IMR-90 (cell line): ENCODE data around the gene TMEM61. TPM values are rescaled to one million over a fixed set of nuclear protein-coding genes. Genes with fewer than 3 reads are reported as not detected.

ENCODE experiments used
- ATAC-seq: fragments of 200-7000 bp; cut with Tn5 transposase; 2 replicates; pipeline ENCODE4 v1.9.1; 2020; ENCODE audit warnings: low read depth, mild to moderate bottlenecking, moderate library complexity
- BruUV-seq: library from RNA; stranded (reverse); fragments of 400-500 nt; replicated peaks from 2 replicates; lab custom pipeline; 2021; lab: Mats Ljungman, UMichigan
- CTCF ChIA-PET: fragments of 300-600 bp; formaldehyde crosslinking; extraction: SDS; loops from one replicate; lab custom pipeline; 2021; ENCODE audit warnings: antibody characterized with exemption; lab: Yijun Ruan, JAX
- POLR2A ChIA-PET: fragments of 300-600 bp; sonication (Branson Sonifier 250); formaldehyde crosslinking; loops from one replicate; lab custom pipeline; 2022; ENCODE audit warnings: antibody characterized with exemption; ENCODE audit not compliant: unreplicated experiment; lab: Charles Lee
- DNase-seq: peaks from one replicate; pipeline ENCODE4 v3.0.0; 2013
- H2AFZ ChIP-seq: replicated peaks from 2 replicates; pipeline ENCODE3; 2013; ENCODE audit warnings: low read length, mild to moderate bottlenecking; ENCODE audit not compliant: poor library complexity
- H2AK5ac ChIP-seq: 2 replicates; pipeline ENCODE4 v1.6.1; 2013; ENCODE audit warnings: low read depth, low read length, inconsistent platforms
- H2AK9ac ChIP-seq: replicated peaks from 2 replicates; pipeline ENCODE3; 2013; ENCODE audit warnings: mild to moderate bottlenecking, low read depth, low read length, moderate library complexity; ENCODE audit not compliant: poor library complexity
- H2BK120ac ChIP-seq: 2 replicates; pipeline ENCODE4 v1.6.1; 2013; ENCODE audit warnings: low read depth, low read length, inconsistent platforms
- H2BK15ac ChIP-seq: 3 replicates; pipeline ENCODE4 v1.6.1; 2013; ENCODE audit warnings: low read depth, low read length, inconsistent platforms
- H2BK20ac ChIP-seq: 2 replicates; pipeline ENCODE4 v1.6.1; 2013; ENCODE audit warnings: low read depth, mild to moderate bottlenecking, inconsistent platforms, low read length, moderate library complexity
- H2BK5ac ChIP-seq: 2 replicates; pipeline ENCODE4 v1.6.1; 2013; ENCODE audit warnings: mild to moderate bottlenecking, low read depth, low read length, inconsistent platforms; ENCODE audit not compliant: poor library complexity, severe bottlenecking
- H3K14ac ChIP-seq: replicated peaks from 2 replicates; pipeline ENCODE4 v1.6.1; 2013; ENCODE audit warnings: low read depth, low read length, inconsistent platforms
- H3K18ac ChIP-seq: 2 replicates; pipeline ENCODE4 v1.6.1; 2013; ENCODE audit warnings: low read depth, low read length, control low read depth
- H3K23ac ChIP-seq: 2 replicates; pipeline ENCODE4 v1.6.1; 2013; ENCODE audit warnings: low read depth, low read length, inconsistent platforms
- H3K27ac ChIP-seq: 2 replicates; pipeline ENCODE4 v1.5.1; 2013; ENCODE audit warnings: mild to moderate bottlenecking, control low read depth, low read length; ENCODE audit not compliant: insufficient read depth
- H3K27me3 ChIP-seq: 2 replicates; pipeline ENCODE4 v1.6.1; 2013; ENCODE audit warnings: low read length; ENCODE audit not compliant: control insufficient read depth, insufficient read depth
- H3K36me3 ChIP-seq: 2 replicates; pipeline ENCODE4 v1.6.1; 2013; ENCODE audit warnings: low read length, mixed read lengths; ENCODE audit not compliant: control insufficient read depth, insufficient read depth
- H3K4ac ChIP-seq: 2 replicates; pipeline ENCODE4 v1.6.1; 2013; ENCODE audit warnings: low read depth, low read length, inconsistent platforms
- H3K4me1 ChIP-seq: 2 replicates; pipeline ENCODE4 v1.6.1; 2013; ENCODE audit warnings: low read length, mixed read lengths; ENCODE audit not compliant: control insufficient read depth, insufficient read depth
- H3K4me2 ChIP-seq: 2 replicates; pipeline ENCODE4 v1.6.1; 2013; ENCODE audit warnings: low read depth, mild to moderate bottlenecking, control low read depth, low read length, moderate library complexity
- H3K4me3 ChIP-seq: 2 replicates; pipeline ENCODE4 v1.5.1; 2013; ENCODE audit warnings: low read depth, mild to moderate bottlenecking, control low read depth, low read length, moderate library complexity; ENCODE audit not compliant: insufficient read depth
- H3K56ac ChIP-seq: 2 replicates; pipeline ENCODE4 v1.6.1; 2013; ENCODE audit warnings: low read length, inconsistent platforms; ENCODE audit not compliant: insufficient read depth; ENCODE audit errors: extremely low read depth
- H3K79me1 ChIP-seq, 2 experiments: 2 replicates each; pipeline ENCODE4 v1.6.1; 2013; ENCODE audit warnings: low read length in 2 of 2, inconsistent platforms in 1 of 2, low read depth in 1 of 2
- H3K9ac ChIP-seq: 2 replicates; pipeline ENCODE4 v1.6.1; 2013; ENCODE audit warnings: low read depth, low read length, control low read depth
- H3K9me1 ChIP-seq: 2 replicates; pipeline ENCODE4 v1.6.1; 2013; ENCODE audit warnings: low read length, inconsistent platforms; ENCODE audit not compliant: insufficient read depth
- H3K9me3 ChIP-seq: 2 replicates; pipeline ENCODE4 v1.6.1; 2013; ENCODE audit warnings: low read length; ENCODE audit not compliant: control insufficient read depth, insufficient read depth
- H4K20me1 ChIP-seq: 2 replicates; pipeline ENCODE4 v1.6.1; 2013; ENCODE audit warnings: low read length, inconsistent platforms; ENCODE audit not compliant: insufficient read depth
- H4K5ac ChIP-seq: 2 replicates; pipeline ENCODE4 v1.6.1; 2013; ENCODE audit warnings: mild to moderate bottlenecking, low read depth, low read length, control low read depth
- H4K8ac ChIP-seq, 2 experiments: 2 replicates each; pipeline ENCODE4 v1.6.1; 2013; ENCODE audit warnings: low read depth in 2 of 2, low read length in 2 of 2, control low read depth in 1 of 2, inconsistent platforms in 1 of 2
- H4K91ac ChIP-seq: 2 replicates; pipeline ENCODE4 v1.6.1; 2013; ENCODE audit warnings: low read depth, low read length, inconsistent platforms; ENCODE audit not compliant: insufficient read depth
- BHLHE40 ChIP-seq: fragments of 150-350 bp; IDR thresholded peaks from 2 replicates; pipeline ENCODE4 v1.6.1; 2016; ENCODE audit warnings: mild to moderate bottlenecking, low read depth, low read length
- CEBPB ChIP-seq: IDR thresholded peaks from 2 replicates; pipeline ENCODE4 v1.6.1; 2012; ENCODE audit warnings: low read depth, low read length, improper control_type of control experiment
- CHD1 ChIP-seq: IDR thresholded peaks from 2 replicates; pipeline ENCODE4 v1.6.1; 2012; ENCODE audit warnings: low read depth, low read length, improper control_type of control experiment
- FOS ChIP-seq: fragments of 150-350 bp; IDR thresholded peaks from 2 replicates; pipeline ENCODE4 v1.6.1; 2016; ENCODE audit warnings: low read depth, low read length
- MAFK ChIP-seq: IDR thresholded peaks from 2 replicates; pipeline ENCODE4 v1.6.1; 2012; ENCODE audit warnings: low read depth, low read length, improper control_type of control experiment
- MAZ ChIP-seq: IDR thresholded peaks from 2 replicates; pipeline ENCODE4 v1.6.1; 2012; ENCODE audit warnings: low read depth, mild to moderate bottlenecking, low read length, improper control_type of control experiment, moderate library complexity, borderline replicate concordance
- MXI1 ChIP-seq: IDR thresholded peaks from 2 replicates; pipeline ENCODE4 v1.6.1; 2012; ENCODE audit warnings: low read depth, mild to moderate bottlenecking, low read length, moderate library complexity, borderline replicate concordance
- NFE2L2 ChIP-seq: fragments of 150-350 bp; IDR thresholded peaks from 2 replicates; pipeline ENCODE4 v1.6.1; 2016; ENCODE audit warnings: low read depth, mild to moderate bottlenecking, low read length
- POLR2A ChIP-seq: IDR thresholded peaks from 2 replicates; pipeline ENCODE4 v1.6.1; 2012; ENCODE audit warnings: mild to moderate bottlenecking, low read depth, low read length
- RAD21 ChIP-seq: IDR thresholded peaks from 2 replicates; pipeline ENCODE4 v1.6.1; 2012; ENCODE audit warnings: low read length, improper control_type of control experiment
- RCOR1 ChIP-seq: IDR thresholded peaks from 2 replicates; pipeline ENCODE4 v1.6.1; 2012; ENCODE audit warnings: mild to moderate bottlenecking, low read length, improper control_type of control experiment; ENCODE audit not compliant: insufficient replicate concordance
- RFX5 ChIP-seq: IDR thresholded peaks from 2 replicates; pipeline ENCODE4 v1.8.0; 2012; ENCODE audit warnings: low read depth, mild to moderate bottlenecking, low read length, moderate library complexity
- SMC3 ChIP-seq: fragments of 150-350 bp; IDR thresholded peaks from 2 replicates; pipeline ENCODE4 v1.6.1; 2016; ENCODE audit warnings: low read depth, mild to moderate bottlenecking, antibody characterized with exemption, low read length, moderate library complexity
- whole genome bisulfite sequencing, 2 experiments: methylation state at CpG; one replicate each; pipeline versions ENCODE4 v1.1.5 to v1.1.7; 2013; ENCODE audit warnings: missing lambda C conversion rate in 2 of 2; ENCODE audit not compliant: insufficient read length in 1 of 2; ENCODE audit errors: extremely low coverage in 2 of 2; 5-methylcytosine and 5-hydroxymethylcytosine counted together
- dilution Hi-C: fragments of 300-500 bp; cut with HindIII; formaldehyde crosslinking; loops from one replicate; pipeline ENCODE4 v1.14.3; 2018; ENCODE audit warnings: low sequenced_read_pairs; ENCODE audit not compliant: unreplicated experiment
- in situ Hi-C: fragments of 300-500 bp; cut with MboI; formaldehyde crosslinking; loops from 3 replicates; pipeline ENCODE4 v1.14.3; 2019; ENCODE audit warnings: low sequenced_read_pairs, inconsistent platforms, mixed read lengths
- intact Hi-C: fragments of 100-400 bp; cut with micrococcal nuclease; formaldehyde crosslinking; loops from 2 replicates; pipeline ENCODE4 v1.10.0; 2022
- polyA plus RNA-seq, 3 experiments: library from polyadenylated mRNA; depleted of rRNA; stranded (reverse); fragments of >200 nt; gene quantifications; 2 replicates each; pipeline ENCODE4 v1.2.3, GENCODE V29; 2012; ENCODE audit warnings: low replicate concordance in 1 of 3
- total RNA-seq: library from RNA; depleted of rRNA; stranded (reverse); fragments of >200 nt; gene quantifications from 2 replicates; pipeline ENCODE4 v1.2.3, GENCODE V29; 2012
- TF ChIP-seq, protein P1 (sequence below): conservative IDR thresholded peaks from 2 replicates; pipeline ENCODE4 v1.5.1; 2012; ENCODE audit warnings: mild to moderate bottlenecking, low read depth, low read length, improper control_type of control experiment
- TF ChIP-seq, protein P2 (sequence below): fragments of 150-350 bp; IDR thresholded peaks from 2 replicates; pipeline ENCODE4 v1.6.1; 2017; ENCODE audit warnings: mild to moderate bottlenecking, antibody characterized with exemption, low read length, low read depth
- TF ChIP-seq, protein P3 (sequence below): fragments of 150-350 bp; IDR thresholded peaks from 2 replicates; pipeline ENCODE4 v1.6.1; 2016; ENCODE audit warnings: low read depth, mild to moderate bottlenecking, low read length, moderate library complexity, borderline replicate concordance

TMEM61 gene
- total and polyA plus RNA-seq, 2 of the 4 experiments (the other 2 are of a cell fraction): not detected

DNA sequence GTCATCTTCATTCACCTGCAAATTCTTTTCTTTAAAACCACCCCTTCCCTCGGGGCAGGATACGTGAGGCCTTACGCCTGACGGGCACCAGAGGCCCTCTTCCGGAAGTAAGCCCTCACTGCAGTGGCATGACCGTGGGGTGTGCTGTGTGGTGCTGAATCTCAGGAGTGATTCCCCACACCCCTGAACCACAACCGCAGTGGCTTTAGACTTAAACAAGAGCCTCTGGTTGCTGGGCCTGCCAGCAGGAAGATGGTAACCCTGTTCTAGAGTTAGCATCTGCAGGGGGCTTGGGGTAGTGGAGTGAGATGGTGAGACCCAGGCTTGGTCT is 30.4 kb downstream of the TMEM61 start:
- Histone ChIP-seq H3K23ac (no peak overlapping the region), H3K4me1 (peaks cover 10% of the 10 kb centered on the region), H2BK15ac (no peak overlapping the region), H4K5ac (no peak overlapping the region), H3K4ac (no peak overlapping the region), H2BK20ac (no peak overlapping the region), H4K8ac (no peak overlapping the region), H4K91ac (no peak overlapping the region), H3K9me1 (peaks cover 9% of the 10 kb centered on the region), H2BK120ac (no peak overlapping the region), H3K14ac (no peak overlapping the region), H3K27ac (no peak overlapping the region), H2BK5ac (no peak overlapping the region), H2AK9ac (no peak overlapping the region), H2AFZ (no peak overlapping the region), H3K9ac (no peak overlapping the region), H2AK5ac (no peak overlapping the region), H4K20me1 (no peaks in the 10 kb centered on the region), H3K27me3 (peaks cover 38% of the 10 kb centered on the region), H3K4me2 (no peak overlapping the region), H3K9me3 (peaks cover 4% of the 10 kb centered on the region; the same call in 1 of the 2 replicates), H3K4me3 (no peak overlapping the region), H3K79me1 (no peaks in the 10 kb centered on the region), H3K18ac (no peak overlapping the region), H3K36me3 (no peaks in the 10 kb centered on the region), H3K56ac (no peak overlapping the region)
- intact Hi-C loops (no loop called here), in situ Hi-C loops (no loop called here), dilution Hi-C loops (no loop called here)
- ChIA-PET POLR2A (no interaction called here), CTCF (interaction anchor here (1.4 kb wide), 1 partner anchor 61 kb away, joined by 3 read pairs; no protein-coding TSS in a partner anchor)
- DNase-seq (no peak), ATAC-seq (no peak)
- WGBS, 2 experiments: no CpG with 5 or more reads among the region's 7 CpGs
- no peak for TF ChIP-seq RCOR1
- TF ChIP-seq RAD21: no peak
- TF ChIP-seq NFE2L2: no peak
- TF ChIP-seq MAFK: no peak
- TF ChIP-seq, protein P1, sequence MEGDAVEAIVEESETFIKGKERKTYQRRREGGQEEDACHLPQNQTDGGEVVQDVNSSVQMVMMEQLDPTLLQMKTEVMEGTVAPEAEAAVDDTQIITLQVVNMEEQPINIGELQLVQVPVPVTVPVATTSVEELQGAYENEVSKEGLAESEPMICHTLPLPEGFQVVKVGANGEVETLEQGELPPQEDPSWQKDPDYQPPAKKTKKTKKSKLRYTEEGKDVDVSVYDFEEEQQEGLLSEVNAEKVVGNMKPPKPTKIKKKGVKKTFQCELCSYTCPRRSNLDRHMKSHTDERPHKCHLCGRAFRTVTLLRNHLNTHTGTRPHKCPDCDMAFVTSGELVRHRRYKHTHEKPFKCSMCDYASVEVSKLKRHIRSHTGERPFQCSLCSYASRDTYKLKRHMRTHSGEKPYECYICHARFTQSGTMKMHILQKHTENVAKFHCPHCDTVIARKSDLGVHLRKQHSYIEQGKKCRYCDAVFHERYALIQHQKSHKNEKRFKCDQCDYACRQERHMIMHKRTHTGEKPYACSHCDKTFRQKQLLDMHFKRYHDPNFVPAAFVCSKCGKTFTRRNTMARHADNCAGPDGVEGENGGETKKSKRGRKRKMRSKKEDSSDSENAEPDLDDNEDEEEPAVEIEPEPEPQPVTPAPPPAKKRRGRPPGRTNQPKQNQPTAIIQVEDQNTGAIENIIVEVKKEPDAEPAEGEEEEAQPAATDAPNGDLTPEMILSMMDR: no peak
- TF ChIP-seq POLR2A: no peak
- no peak for TF ChIP-seq MAZ
- no peak for TF ChIP-seq CEBPB
- no peak for TF ChIP-seq CHD1
- TF ChIP-seq MXI1: no peak
- TF ChIP-seq, protein P2, sequence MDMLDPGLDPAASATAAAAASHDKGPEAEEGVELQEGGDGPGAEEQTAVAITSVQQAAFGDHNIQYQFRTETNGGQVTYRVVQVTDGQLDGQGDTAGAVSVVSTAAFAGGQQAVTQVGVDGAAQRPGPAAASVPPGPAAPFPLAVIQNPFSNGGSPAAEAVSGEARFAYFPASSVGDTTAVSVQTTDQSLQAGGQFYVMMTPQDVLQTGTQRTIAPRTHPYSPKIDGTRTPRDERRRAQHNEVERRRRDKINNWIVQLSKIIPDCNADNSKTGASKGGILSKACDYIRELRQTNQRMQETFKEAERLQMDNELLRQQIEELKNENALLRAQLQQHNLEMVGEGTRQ: no peak
- no peak for TF ChIP-seq FOS
- no peak for TF ChIP-seq BHLHE40
- no peak for TF ChIP-seq SMC3
- no peak for TF ChIP-seq RFX5
- TF ChIP-seq, protein P3, sequence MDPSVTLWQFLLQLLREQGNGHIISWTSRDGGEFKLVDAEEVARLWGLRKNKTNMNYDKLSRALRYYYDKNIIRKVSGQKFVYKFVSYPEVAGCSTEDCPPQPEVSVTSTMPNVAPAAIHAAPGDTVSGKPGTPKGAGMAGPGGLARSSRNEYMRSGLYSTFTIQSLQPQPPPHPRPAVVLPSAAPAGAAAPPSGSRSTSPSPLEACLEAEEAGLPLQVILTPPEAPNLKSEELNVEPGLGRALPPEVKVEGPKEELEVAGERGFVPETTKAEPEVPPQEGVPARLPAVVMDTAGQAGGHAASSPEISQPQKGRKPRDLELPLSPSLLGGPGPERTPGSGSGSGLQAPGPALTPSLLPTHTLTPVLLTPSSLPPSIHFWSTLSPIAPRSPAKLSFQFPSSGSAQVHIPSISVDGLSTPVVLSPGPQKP: no peak
- BruUV-seq: no TSS peak
